GM23338 (cell line): ENCODE data around the gene RWDD4. TPM values are rescaled to one million over a fixed set of nuclear protein-coding genes. Genes with fewer than 3 reads are reported as not detected.

Experiments used
- ATAC-seq: fragments of 200-7000 bp; cut with Tn5 transposase; 3 replicates; pipeline ENCODE4 v1.9.1; 2020
- DNase-seq: peaks from one replicate; pipeline ENCODE4 v3.0.0-alpha.2; 2015; ENCODE audit warnings: low spot score
- H2AFZ ChIP-seq: fragments of 200-600 bp; sonication (generic); 2 replicates; pipeline ENCODE4 v1.8.0; 2016; ENCODE audit warnings: antibody characterized with exemption, mild to moderate bottlenecking, moderate library complexity
- H3F3A ChIP-seq: fragments of 200-600 bp; sonication (generic); replicated peaks from 2 replicates; pipeline ENCODE4 v1.8.0; 2017; ENCODE audit warnings: antibody characterized with exemption, mixed run types, low read depth
- H3K27ac ChIP-seq: fragments of 200-600 bp; sonication (generic); 2 replicates; pipeline ENCODE4 v1.6.1; 2016; ENCODE audit warnings: low read depth
- H3K27me3 ChIP-seq: fragments of 200-600 bp; sonication (generic); 2 replicates; pipeline ENCODE4 v1.8.0; 2016; ENCODE audit warnings: mild to moderate bottlenecking, mixed run types, moderate library complexity; ENCODE audit not compliant: insufficient read depth
- H3K36me3 ChIP-seq: fragments of 200-600 bp; sonication (generic); 2 replicates; pipeline ENCODE4 v1.8.0; 2016; ENCODE audit warnings: mild to moderate bottlenecking; ENCODE audit not compliant: insufficient read depth
- H3K4me1 ChIP-seq: fragments of 200-600 bp; sonication (generic); 2 replicates; pipeline ENCODE4 v1.8.0; 2016; ENCODE audit warnings: mild to moderate bottlenecking, moderate library complexity; ENCODE audit not compliant: insufficient read depth
- H3K4me2 ChIP-seq: fragments of 200-600 bp; sonication (generic); 2 replicates; pipeline ENCODE4 v1.7.1; 2017; ENCODE audit warnings: mixed run types
- H3K4me3 ChIP-seq: fragments of 200-600 bp; sonication (generic); 2 replicates; pipeline ENCODE4 v1.6.1; 2016; ENCODE audit warnings: mixed run types
- H3K79me2 ChIP-seq: fragments of 200-600 bp; sonication (generic); replicated peaks from 2 replicates; pipeline ENCODE4 v1.8.0; 2017; ENCODE audit warnings: mild to moderate bottlenecking; ENCODE audit not compliant: insufficient read depth
- H3K9me2 ChIP-seq: fragments of 200-600 bp; sonication (generic); 2 replicates; pipeline ENCODE4 v1.8.0; 2017; ENCODE audit not compliant: insufficient read depth
- H4K20me1 ChIP-seq: fragments of 200-600 bp; sonication (generic); replicated peaks from 2 replicates; pipeline ENCODE4 v1.8.0; 2017; ENCODE audit warnings: mild to moderate bottlenecking; ENCODE audit not compliant: insufficient read depth
- H3K27ac Mint-ChIP-seq: 2 replicates; pipeline ENCODE4 v1.8.0; 2020; ENCODE audit warnings: inconsistent platforms, mild to moderate bottlenecking, moderate library complexity, mixed read lengths
- H3K27me3 Mint-ChIP-seq: 3 replicates; pipeline ENCODE4 v1.8.0; 2022; ENCODE audit warnings: low read depth, mild to moderate bottlenecking, moderate library complexity, mixed read lengths, inconsistent platforms; ENCODE audit not compliant: insufficient read depth, poor library complexity
- H3K36me3 Mint-ChIP-seq: 3 replicates; pipeline ENCODE4 v1.8.0; 2021; ENCODE audit warnings: low read depth, mild to moderate bottlenecking, inconsistent platforms, moderate library complexity, mixed read lengths
- H3K4me1 Mint-ChIP-seq: 3 replicates; pipeline ENCODE4 v1.8.0; 2020; ENCODE audit warnings: mild to moderate bottlenecking, inconsistent platforms, mixed read lengths
- H3K4me3 Mint-ChIP-seq: 3 replicates; pipeline ENCODE4 v1.8.0; 2021; ENCODE audit warnings: moderate library complexity, mild to moderate bottlenecking, inconsistent platforms, mixed read lengths
- H3K9me3 Mint-ChIP-seq: 3 replicates; pipeline ENCODE4 v1.8.0; 2020; ENCODE audit warnings: moderate library complexity, mild to moderate bottlenecking, inconsistent platforms, mixed read lengths
- ETS1 ChIP-seq: IDR thresholded peaks from 2 replicates; pipeline ENCODE4 v1.6.1; 2016; ENCODE audit warnings: antibody characterized with exemption
- EZH2 ChIP-seq: fragments of 200-600 bp; sonication (generic); IDR thresholded peaks from one replicate; pipeline ENCODE4 v1.8.0; 2017; ENCODE audit warnings: antibody characterized with exemption, mild to moderate bottlenecking, low read depth; ENCODE audit not compliant: unreplicated experiment
- NANOG ChIP-seq: IDR thresholded peaks from 2 replicates; pipeline ENCODE4 v1.6.1; 2016; ENCODE audit warnings: antibody characterized with exemption, borderline replicate concordance
- POLR2AphosphoS5 ChIP-seq: IDR thresholded peaks from 2 replicates; pipeline ENCODE4 v1.6.1; 2016; ENCODE audit warnings: antibody characterized with exemption, low read depth
- REST ChIP-seq: IDR thresholded peaks from one replicate; pipeline ENCODE4 v1.6.1; 2018; ENCODE audit warnings: antibody characterized with exemption; ENCODE audit not compliant: unreplicated experiment
- STAT1 ChIP-seq: IDR thresholded peaks from one replicate; pipeline ENCODE4 v1.6.1; 2016; ENCODE audit warnings: antibody characterized with exemption; ENCODE audit not compliant: unreplicated experiment
- ZNF331 ChIP-seq: fragments of 250-450 bp; sonication (Bioruptor Pico); IDR thresholded peaks from 2 replicates; pipeline ENCODE4 v1.5.0; 2020; ENCODE audit warnings: low read depth, mild to moderate bottlenecking, moderate library complexity
- polyA plus RNA-seq: library from polyadenylated mRNA; unstranded; fragments of >200 nt; fragmentation: Nextera tagmentation; extraction: Ambion mirVana; gene quantifications from 2 replicates; pipeline ENCODE4 v1.2.1, GENCODE V29; 2016
- total RNA-seq: library from RNA; depleted of rRNA; stranded (reverse); fragments of >200 nt; shearing (Covaris generic); gene quantifications from 2 replicates; pipeline ENCODE4 v1.2.3, GENCODE V29; 2014
- TF ChIP-seq, protein P1 (sequence below): fragments of 250-450 bp; sonication (Bioruptor Pico); IDR thresholded peaks from 2 replicates; pipeline ENCODE4 v1.5.0; 2020; ENCODE audit warnings: mild to moderate bottlenecking, moderate library complexity

Gene RWDD4
- total and polyA plus RNA-seq, 2 experiments from 2014 or later: 22.4 to 28.9 TPM

GRCh38 chr4:183631577-183632198 lies 27.3 kb downstream of the RWDD4 start (continued):
- TF ChIP-seq, protein P1, sequence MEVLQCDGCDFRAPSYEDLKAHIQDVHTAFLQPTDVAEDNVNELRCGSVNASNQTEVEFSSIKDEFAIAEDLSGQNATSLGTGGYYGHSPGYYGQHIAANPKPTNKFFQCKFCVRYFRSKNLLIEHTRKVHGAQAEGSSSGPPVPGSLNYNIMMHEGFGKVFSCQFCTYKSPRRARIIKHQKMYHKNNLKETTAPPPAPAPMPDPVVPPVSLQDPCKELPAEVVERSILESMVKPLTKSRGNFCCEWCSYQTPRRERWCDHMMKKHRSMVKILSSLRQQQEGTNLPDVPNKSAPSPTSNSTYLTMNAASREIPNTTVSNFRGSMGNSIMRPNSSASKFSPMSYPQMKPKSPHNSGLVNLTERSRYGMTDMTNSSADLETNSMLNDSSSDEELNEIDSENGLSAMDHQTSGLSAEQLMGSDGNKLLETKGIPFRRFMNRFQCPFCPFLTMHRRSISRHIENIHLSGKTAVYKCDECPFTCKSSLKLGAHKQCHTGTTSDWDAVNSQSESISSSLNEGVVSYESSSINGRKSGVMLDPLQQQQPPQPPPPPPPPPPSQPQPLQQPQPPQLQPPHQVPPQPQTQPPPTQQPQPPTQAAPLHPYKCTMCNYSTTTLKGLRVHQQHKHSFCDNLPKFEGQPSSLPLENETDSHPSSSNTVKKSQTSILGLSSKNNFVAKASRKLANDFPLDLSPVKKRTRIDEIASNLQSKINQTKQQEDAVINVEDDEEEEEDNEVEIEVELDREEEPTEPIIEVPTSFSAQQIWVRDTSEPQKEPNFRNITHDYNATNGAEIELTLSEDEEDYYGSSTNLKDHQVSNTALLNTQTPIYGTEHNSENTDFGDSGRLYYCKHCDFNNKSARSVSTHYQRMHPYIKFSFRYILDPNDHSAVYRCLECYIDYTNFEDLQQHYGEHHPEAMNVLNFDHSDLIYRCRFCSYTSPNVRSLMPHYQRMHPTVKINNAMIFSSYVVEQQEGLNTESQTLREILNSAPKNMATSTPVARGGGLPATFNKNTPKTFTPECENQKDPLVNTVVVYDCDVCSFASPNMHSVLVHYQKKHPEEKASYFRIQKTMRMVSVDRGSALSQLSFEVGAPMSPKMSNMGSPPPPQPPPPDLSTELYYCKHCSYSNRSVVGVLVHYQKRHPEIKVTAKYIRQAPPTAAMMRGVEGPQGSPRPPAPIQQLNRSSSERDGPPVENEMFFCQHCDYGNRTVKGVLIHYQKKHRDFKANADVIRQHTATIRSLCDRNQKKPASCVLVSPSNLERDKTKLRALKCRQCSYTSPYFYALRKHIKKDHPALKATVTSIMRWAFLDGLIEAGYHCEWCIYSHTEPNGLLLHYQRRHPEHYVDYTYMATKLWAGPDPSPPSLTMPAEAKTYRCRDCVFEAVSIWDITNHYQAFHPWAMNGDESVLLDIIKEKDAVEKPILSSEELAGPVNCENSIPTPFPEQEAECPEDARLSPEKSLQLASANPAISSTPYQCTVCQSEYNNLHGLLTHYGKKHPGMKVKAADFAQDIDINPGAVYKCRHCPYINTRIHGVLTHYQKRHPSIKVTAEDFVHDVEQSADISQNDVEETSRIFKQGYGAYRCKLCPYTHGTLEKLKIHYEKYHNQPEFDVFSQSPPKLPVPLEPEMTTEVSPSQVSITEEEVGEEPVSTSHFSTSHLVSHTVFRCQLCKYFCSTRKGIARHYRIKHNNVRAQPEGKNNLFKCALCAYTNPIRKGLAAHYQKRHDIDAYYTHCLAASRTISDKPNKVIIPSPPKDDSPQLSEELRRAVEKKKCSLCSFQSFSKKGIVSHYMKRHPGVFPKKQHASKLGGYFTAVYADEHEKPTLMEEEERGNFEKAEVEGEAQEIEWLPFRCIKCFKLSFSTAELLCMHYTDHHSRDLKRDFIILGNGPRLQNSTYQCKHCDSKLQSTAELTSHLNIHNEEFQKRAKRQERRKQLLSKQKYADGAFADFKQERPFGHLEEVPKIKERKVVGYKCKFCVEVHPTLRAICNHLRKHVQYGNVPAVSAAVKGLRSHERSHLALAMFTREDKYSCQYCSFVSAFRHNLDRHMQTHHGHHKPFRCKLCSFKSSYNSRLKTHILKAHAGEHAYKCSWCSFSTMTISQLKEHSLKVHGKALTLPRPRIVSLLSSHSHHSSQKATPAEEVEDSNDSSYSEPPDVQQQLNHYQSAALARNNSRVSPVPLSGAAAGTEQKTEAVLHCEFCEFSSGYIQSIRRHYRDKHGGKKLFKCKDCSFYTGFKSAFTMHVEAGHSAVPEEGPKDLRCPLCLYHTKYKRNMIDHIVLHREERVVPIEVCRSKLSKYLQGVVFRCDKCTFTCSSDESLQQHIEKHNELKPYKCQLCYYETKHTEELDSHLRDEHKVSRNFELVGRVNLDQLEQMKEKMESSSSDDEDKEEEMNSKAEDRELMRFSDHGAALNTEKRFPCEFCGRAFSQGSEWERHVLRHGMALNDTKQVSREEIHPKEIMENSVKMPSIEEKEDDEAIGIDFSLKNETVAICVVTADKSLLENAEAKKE (CRISPR knock-in tag): no peak

DNA sequence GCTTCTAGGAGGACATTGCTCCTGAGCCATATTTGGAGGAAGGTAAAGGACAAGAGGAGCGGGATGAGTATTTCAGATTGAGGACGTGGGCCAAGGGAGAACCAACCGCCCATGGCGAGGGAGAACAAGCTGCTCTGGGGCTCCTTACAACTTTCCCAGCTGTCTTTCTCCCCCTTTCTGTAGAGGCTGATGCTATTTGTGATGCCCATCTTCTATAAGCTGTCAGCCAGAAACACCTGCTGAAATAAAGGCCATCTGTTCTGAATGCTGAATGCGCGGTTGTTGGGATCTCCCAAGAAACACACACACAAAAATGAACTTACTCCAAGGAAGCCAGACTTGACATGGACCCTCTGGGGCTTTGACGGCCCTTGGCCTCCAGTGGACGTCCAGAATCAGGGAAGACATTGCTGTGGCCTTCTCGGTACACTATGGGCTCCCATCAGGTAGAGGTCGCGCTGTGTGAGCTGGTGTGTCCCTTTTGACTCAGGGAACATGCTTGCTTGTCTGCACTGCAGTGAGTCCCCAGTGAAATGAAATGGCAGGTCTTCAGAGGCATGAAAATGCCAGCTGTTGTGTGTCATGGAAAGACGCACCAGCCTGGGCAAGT lies 30.9 kb downstream of the RWDD4 start:
- Mint-ChIP-seq H3K4me1 (no peaks in the 10 kb centered on the region), H3K9me3 (no peaks in the 10 kb centered on the region), H3K27me3 (peaks cover 9% of the 10 kb centered on the region), H3K36me3 (no peaks in the 10 kb centered on the region), H3K4me3 (no peak overlapping the region), H3K27ac (no peak overlapping the region)
- Histone ChIP-seq H2AFZ (no peak overlapping the region), H3K4me2 (no peak overlapping the region), H3K9me2 (no peaks in the 10 kb centered on the region), H3F3A (no peaks in the 10 kb centered on the region), H3K4me1 (no peaks in the 10 kb centered on the region), H3K79me2 (no peaks in the 10 kb centered on the region), H3K27ac (no peak overlapping the region), H4K20me1 (no peaks in the 10 kb centered on the region), H3K36me3 (no peaks in the 10 kb centered on the region), H3K4me3 (no peak overlapping the region), H3K27me3 (no peaks in the 10 kb centered on the region)
- ATAC-seq (no peak), DNase-seq (no peak)
- TF ChIP-seq POLR2AphosphoS5 (no peak), ETS1 (no peak), ZNF331 (CRISPR knock-in tag) (no peak), STAT1 (no peak), REST (no peak), EZH2 (no peak), NANOG (no peak)
